Left renal pelvis (tissue), 4 donors: ENCODE data around the gene PCBP3. TPM values are rescaled to one million over a fixed set of nuclear protein-coding genes. Genes with fewer than 3 reads are reported as not detected.
A peak's percentile ranks its signal among the peaks of the same experiment; 100 is the strongest.
"Not testable (repeated sequence)": the region's sequence is repeated elsewhere in the genome, so short reads cannot be mapped to it uniquely, and the experiment has no call there.

Experiments
- DNase-seq, 4 donors: peaks; one replicate each; pipeline ENCODE4 v3.0.0-alpha.2; 2013; ENCODE audit warnings: low read depth in 4 of 4, low spot score in 3 of 4
- polyA plus RNA-seq, 4 donors: library from polyadenylated mRNA; unstranded; fragments of 120-200 nt; gene quantifications; one replicate each; pipeline ENCODE4 v1.2.1, GENCODE V29; 2013; ENCODE audit not compliant: insufficient read length in 4 of 4

PCBP3 gene
- polyA plus RNA-seq, 4 donors, result 1.3 to 2.2 (median 1.8) TPM

DNA sequence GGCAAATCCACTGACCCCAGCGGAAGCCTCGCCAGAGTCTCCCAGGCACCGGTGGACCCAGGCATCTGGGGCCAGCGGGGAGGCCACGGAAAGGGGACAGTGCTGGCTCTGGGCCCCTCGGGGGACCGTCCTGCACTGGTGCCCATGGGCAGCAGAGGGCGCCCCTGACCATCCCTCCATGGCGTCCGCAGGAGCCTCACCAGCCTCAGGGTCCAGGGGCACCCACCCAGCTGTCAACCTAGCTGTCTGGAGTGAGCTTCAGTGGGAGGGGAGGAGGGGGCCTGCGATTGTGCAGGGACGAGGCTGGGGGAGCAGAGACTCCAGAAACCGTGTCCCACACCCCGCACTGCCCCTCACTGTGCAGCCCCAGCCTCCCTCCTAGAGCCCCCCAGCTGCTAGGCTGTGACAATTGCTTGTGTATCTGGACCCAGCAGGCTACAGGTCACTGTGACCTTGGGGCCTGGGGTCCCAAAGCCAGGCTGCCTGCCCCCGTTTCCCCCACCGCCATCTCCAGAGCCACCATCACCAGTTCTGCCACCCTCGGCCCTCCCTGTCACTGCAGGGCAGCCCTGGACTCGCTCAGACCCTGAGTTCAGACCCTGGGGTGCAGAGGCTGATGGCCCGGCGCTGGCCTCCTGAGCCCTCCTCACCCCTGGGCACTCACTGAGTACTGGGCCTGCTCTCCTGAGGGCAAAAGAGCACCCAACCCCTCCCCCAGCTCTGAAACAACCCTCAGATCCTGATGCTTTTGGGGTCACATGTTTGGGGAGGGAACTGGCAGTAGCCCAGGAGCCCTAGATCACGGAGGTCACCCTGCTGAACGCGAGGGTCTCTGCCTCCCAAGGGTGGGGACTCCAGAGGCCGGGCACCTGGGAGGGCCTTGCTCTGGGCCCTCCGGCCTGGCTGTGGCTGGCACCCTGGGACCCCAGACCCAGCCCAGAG, 327.4 kb downstream of the PCBP3 start:
- DNase-seq, result peak in 1 of 4 donors; percentile 27

- no peak for DNase-seq
Observed at GRCh38 chr21:45971616-45972352, 328.3 kb downstream of the PCBP3 start.

DNA sequence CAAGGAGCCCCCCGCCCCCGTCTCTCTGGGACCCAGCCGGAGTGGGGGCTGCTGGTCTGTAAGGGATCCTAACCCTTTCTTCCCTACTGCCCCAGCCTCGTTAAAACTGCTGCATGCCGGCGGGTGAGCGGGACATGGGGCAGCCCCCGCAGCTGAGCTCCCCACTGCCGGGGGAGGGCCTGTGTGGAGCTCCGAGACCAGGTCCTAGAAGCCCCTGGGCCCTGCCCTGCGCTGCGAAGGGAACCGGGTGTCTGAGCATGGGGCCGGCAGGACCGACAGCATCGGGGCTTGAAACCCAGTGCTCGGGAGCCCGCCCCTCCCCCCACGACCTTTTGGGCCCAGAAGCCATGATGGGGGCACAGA, 328.8 kb downstream of the PCBP3 start:
- no peak for DNase-seq

GRCh38 chr21:45972716-45973474, 329.4 kb downstream of the PCBP3 start:
- peak in 3 of 4 donors; percentile 78 to 86 (median 82) for DNase-seq

- peak in 2 of 4 donors; percentile 68 to 76 for DNase-seq
Observed at GRCh38 chr21:45973475-45974072, 330.0 kb downstream of the PCBP3 start.

GRCh38 chr21:45974073-45975019, 330.8 kb downstream of the PCBP3 start:
- DNase-seq, result peak in 1 of 4 donors; percentile 29

DNA sequence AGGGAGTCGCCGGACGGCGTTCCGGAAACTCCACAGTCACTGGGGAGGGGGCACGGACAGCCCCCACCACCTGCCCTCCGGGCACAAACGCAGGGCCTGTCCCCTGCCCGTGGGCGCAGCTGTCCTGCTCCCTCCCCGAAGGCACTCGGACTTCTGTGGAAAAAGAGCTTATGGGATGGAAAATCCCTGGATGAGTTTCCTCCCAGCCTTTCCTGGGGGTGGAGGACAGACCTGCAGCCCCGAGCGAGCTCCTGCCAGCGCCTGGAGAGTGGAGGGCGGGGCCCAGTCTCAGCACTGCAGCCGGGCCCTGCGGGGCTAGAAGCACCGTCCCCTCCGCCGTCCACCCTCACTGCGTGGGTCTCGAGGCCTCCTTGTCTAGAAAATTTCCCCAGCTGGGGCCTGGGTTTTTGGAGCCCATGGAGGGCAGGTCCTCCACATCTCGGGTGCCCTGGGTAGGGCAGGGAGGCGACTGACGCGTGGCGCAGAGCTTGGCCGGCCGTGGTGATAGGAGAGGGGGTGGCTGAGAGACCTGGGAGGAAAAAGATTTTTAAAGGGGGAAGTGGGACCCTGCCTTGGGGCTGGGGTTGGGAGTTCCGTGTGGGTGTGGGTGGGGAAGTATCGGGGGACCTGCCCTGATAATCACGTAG, 331.6 kb downstream of the PCBP3 start:
- DNase-seq, result no peak

GRCh38 chr21:45975667-45976409, 332.3 kb downstream of the PCBP3 start:
- not testable (repeated sequence) for DNase-seq

DNA sequence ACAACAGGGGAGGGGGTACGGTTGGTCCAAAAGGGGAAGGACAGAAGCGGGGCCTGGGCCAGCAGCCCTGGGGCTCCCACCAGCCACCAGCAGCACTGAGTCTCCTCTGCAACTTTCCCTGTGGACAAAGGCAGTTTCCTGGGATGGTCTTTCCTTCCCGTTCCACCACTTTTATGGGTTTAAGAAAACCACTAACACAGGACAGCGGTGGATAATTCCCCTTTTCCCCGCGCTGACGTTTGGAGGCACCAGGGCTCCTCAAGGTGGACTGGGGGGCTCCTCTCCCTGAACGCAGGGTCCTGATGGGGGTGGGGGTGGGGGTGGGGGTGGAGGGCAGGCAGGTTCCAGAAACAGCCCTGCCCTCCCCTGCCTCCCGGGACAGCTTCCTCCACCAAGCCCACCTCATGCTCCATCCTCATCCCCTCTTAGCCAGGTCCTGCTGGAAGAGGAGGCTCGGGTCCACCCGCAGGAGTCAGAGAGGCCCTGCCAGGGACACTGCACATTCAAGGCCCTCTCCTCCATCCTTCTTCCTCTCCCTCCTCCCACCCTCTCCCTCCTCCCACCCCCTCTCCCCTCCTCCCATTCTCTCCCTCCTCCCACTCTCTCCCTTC, 333.3 kb downstream of the PCBP3 start:
- DNase-seq, result no peak

GRCh38 chr21:45977396-45977795, 333.9 kb downstream of the PCBP3 start:
- no peak for DNase-seq

GRCh38 chr21:45979141-45979631, 335.7 kb downstream of the PCBP3 start:
- no peak for DNase-seq

DNA sequence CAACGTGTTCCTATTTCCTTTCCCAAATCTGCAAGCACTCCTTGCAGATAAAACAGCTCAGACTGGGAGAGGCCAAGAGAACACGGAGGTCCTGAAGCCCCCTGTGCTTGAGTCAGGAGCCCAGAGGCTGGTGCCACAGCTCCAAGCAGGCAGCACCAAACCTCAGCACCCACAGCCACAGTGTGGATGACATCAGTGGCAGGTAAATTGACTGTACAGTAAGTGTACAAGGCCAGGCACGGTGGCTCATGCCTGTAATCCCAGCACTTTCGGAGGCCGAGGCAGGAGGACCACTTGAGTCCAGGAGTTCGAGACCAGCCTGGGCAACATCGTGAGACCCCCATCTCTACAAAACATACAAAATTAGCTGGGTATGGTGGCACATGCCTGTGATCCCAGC, 336.1 kb downstream of the PCBP3 start:
- no peak for DNase-seq

DNA sequence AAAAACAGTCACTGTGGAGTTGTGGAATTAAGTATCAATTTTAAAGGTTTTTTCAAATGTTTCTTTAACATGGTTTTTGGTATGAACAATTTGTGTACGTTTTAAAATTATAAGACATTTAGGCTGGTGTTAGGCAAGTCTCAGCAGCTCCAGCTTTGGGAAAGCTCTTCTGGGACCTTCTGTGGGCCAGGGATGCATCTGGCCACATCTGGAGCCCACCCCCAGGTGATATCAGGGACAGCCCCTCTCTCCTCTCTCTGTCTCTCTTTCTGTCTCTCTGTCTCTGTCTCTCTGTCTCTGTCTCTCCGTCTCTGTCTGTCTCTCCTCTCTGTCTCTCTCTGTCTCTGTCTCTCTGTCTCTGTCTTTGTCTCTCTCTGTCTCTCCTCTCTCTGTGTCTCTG, 336.7 kb downstream of the PCBP3 start:
- no peak for DNase-seq

DNA sequence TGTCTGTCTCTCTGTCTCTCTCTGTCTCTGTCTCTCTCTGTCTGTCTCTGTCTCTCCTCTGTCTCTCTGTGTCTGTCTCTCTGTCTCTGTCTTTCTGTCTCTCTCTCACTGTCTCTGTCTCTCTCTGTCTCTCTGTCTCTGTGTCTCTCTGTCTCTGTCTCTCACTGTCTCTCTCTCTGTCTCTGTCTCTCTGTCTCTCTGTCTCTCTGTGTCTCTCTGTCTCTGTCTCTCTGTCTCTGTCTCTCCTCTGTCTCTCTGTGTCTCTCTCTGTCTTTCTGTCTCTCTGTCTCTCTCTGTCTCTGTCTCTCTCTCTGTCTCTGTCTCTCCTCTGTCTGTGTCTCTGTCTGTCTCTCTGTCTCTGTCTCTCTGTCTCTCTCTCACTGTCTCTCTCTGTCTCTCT, 337.2 kb downstream of the PCBP3 start:
- DNase-seq, result no peak

DNA sequence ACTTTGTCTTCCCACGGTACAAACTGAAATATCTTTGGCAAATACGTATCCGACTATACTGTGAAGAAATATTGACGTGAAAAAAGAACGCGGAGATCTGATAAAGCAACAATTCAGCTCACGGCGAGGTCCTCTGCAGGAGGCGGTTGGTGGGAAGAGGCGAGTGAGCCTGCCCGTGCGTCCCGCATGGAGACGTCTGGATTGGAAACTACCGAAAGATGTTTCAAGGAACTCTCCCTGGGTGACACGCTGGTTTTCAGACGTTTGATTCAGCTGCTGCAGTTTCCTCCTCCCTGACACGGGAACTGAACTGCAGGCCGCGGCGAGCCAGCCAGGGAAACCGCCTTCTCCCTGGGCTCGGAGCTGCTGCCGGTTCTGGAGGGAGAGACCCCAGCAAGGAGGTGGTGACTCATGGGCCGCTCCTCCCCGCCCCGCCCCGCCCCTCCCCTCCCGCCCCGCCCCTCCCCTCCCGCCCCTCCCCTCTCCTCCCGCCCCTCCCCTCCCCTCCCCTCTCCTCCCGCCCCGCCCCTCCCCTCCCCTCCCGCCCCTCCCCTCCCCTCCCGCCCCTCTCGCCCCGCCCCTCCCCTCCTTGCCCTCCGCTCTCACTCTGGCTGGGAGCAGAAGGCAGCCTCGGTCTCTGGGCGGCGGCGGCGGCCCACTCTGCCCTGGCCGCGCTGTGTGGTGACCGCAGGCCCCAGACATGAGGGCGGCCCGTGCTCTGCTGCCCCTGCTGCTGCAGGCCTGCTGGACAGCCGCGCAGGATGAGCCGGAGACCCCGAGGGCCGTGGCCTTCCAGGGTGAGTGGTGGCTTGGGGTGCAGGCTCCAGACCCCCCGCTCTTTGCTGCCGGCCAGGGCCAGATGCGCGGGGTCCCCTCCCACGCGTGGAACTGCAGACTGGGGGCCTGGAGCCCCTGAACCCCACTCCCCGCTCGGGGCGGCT, 337.9 kb downstream of the PCBP3 start, which contains the start of gene COL6A1:
COL6A1 (plus strand) TSS at position 620 of the 941 bp plus-strand sequence; CDS start at position 701, 81 bp downstream.
- DNase-seq, result peak in 2 of 4 donors; percentile 62 to 67

- no peak for DNase-seq
Observed at GRCh38 chr21:45982092-45982757, 338.7 kb downstream of the PCBP3 start.
